Hepatocyte (in vitro differentiated cells): ENCODE results near the gene EVI5L. TPM values are rescaled to one million over a fixed set of nuclear protein-coding genes. Genes with fewer than 3 reads are reported as not detected.

Source experiments
- DNase-seq: peaks from one replicate; pipeline ENCODE4 v3.0.0-alpha.2; 2016; ENCODE audit warnings: low spot score
- H2AFZ ChIP-seq: fragments of 200-600 bp; sonication (generic); 2 replicates; pipeline ENCODE4 v1.6.0; 2016; ENCODE audit warnings: antibody characterized with exemption, mild to moderate bottlenecking
- H3K27ac ChIP-seq: fragments of 200-600 bp; sonication (generic); 2 replicates; pipeline ENCODE4 v1.5.1; 2016; ENCODE audit warnings: mild to moderate bottlenecking
- H3K27me3 ChIP-seq: fragments of 200-600 bp; sonication (generic); 2 replicates; pipeline ENCODE4 v1.6.1; 2016
- H3K36me3 ChIP-seq: fragments of 200-600 bp; sonication (generic); replicated peaks from 2 replicates; pipeline ENCODE4 v1.5.1; 2016; ENCODE audit warnings: low read depth; ENCODE audit not compliant: insufficient read depth
- H3K4me1 ChIP-seq: fragments of 200-600 bp; sonication (generic); 2 replicates; pipeline ENCODE4 v1.5.1; 2016; ENCODE audit warnings: mild to moderate bottlenecking, moderate library complexity; ENCODE audit not compliant: insufficient read depth
- H3K4me2 ChIP-seq: fragments of 200-600 bp; sonication (generic); 2 replicates; pipeline ENCODE4 v1.6.0; 2016
- H3K4me3 ChIP-seq: fragments of 200-600 bp; sonication (generic); 2 replicates; pipeline ENCODE4 v1.5.1; 2016; ENCODE audit warnings: mild to moderate bottlenecking
- H3K79me2 ChIP-seq: fragments of 200-600 bp; sonication (generic); 2 replicates; pipeline ENCODE4 v1.6.0; 2017; ENCODE audit warnings: mild to moderate bottlenecking
- H3K9me2 ChIP-seq: fragments of 200-600 bp; sonication (generic); replicated peaks from 2 replicates; pipeline ENCODE4 v1.6.0; 2017; ENCODE audit warnings: mild to moderate bottlenecking; ENCODE audit not compliant: insufficient read depth
- H3K9me3 ChIP-seq: fragments of 200-600 bp; sonication (generic); 2 replicates; pipeline ENCODE4 v1.5.1; 2016; ENCODE audit warnings: low read depth, mild to moderate bottlenecking
- H4K20me1 ChIP-seq: fragments of 200-600 bp; sonication (generic); 2 replicates; pipeline ENCODE4 v1.6.0; 2016; ENCODE audit warnings: mild to moderate bottlenecking; ENCODE audit not compliant: insufficient read depth, poor library complexity, severe bottlenecking
- EZH2 ChIP-seq: fragments of 200-600 bp; sonication (generic); IDR thresholded peaks from 2 replicates; pipeline ENCODE4 v1.6.1; 2016; ENCODE audit warnings: antibody characterized with exemption, mild to moderate bottlenecking, borderline replicate concordance
- EZH2phosphoT487 ChIP-seq: fragments of 200-600 bp; sonication (generic); IDR thresholded peaks from one replicate; pipeline ENCODE4 v1.6.1; 2018; ENCODE audit warnings: antibody characterized with exemption, mild to moderate bottlenecking, low read depth, moderate library complexity; ENCODE audit not compliant: unreplicated experiment, severe bottlenecking
- WGBS: methylation state at CpG from one replicate; pipeline ENCODE4 v1.1.6; 2016; ENCODE audit warnings: low lambda C conversion rate; ENCODE audit errors: missing lambda C conversion rate; 5-methylcytosine and 5-hydroxymethylcytosine counted together
- polyA plus RNA-seq: library from polyadenylated mRNA; unstranded; fragments of >200 nt; fragmentation: Nextera tagmentation; extraction: Ambion mirVana; gene quantifications from 2 replicates; pipeline ENCODE4 v1.2.1, GENCODE V29; 2016
- total RNA-seq: library from RNA; depleted of rRNA; stranded (reverse); fragments of >200 nt; gene quantifications from 2 replicates; pipeline ENCODE4 v1.2.3, GENCODE V29; 2014
- TF ChIP-seq, protein P1 (sequence below): fragments of 200-600 bp; sonication (generic); IDR thresholded peaks from 2 replicates; pipeline ENCODE4 v1.5.1; 2016; ENCODE audit warnings: antibody characterized with exemption, mild to moderate bottlenecking; ENCODE audit not compliant: poor library complexity

Gene EVI5L
- total and polyA plus RNA-seq, 2 experiments from 2014 or later = 10.7 to 11.5 TPM

DNA sequence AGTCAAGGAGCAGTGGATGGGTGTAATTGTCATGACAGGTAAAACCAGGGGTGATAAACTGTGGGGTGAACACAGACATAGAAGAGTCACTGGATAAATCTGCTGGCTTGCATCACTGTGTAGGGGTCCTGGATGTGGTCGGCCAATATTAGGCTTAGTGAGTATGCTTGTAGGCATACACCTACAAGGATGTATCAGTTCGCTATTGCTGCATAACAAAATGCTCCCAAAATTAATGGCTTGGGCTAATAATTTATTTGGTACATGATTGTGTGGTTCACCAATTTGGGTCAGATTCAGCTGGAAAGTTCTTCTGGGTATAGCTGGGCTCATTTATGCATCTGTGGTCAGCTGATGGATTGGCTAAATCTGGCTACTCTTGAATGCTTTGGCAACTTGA, 11.2 kb upstream of the EVI5L start:
- H4K20me1 ChIP-seq = no peaks in the 10 kb centered on the region
- H3K79me2 ChIP-seq = no peaks in the 10 kb centered on the region
- H3K4me1 ChIP-seq = no peaks in the 10 kb centered on the region
- H3K27ac ChIP-seq = no peak overlapping the region
- H2AFZ ChIP-seq = no peak overlapping the region
- no peaks in the 10 kb centered on the region for H3K9me3 ChIP-seq
- H3K27me3 ChIP-seq = peaks cover 4% of the 10 kb centered on the region
- WGBS = 45% methylated on average over 2 of the region's 2 CpGs
- TF ChIP-seq EZH2 (no peak), EZH2phosphoT487 (no peak)
- TF ChIP-seq, protein P1, sequence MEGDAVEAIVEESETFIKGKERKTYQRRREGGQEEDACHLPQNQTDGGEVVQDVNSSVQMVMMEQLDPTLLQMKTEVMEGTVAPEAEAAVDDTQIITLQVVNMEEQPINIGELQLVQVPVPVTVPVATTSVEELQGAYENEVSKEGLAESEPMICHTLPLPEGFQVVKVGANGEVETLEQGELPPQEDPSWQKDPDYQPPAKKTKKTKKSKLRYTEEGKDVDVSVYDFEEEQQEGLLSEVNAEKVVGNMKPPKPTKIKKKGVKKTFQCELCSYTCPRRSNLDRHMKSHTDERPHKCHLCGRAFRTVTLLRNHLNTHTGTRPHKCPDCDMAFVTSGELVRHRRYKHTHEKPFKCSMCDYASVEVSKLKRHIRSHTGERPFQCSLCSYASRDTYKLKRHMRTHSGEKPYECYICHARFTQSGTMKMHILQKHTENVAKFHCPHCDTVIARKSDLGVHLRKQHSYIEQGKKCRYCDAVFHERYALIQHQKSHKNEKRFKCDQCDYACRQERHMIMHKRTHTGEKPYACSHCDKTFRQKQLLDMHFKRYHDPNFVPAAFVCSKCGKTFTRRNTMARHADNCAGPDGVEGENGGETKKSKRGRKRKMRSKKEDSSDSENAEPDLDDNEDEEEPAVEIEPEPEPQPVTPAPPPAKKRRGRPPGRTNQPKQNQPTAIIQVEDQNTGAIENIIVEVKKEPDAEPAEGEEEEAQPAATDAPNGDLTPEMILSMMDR = no peak
- no peak overlapping the region for H3K4me3 ChIP-seq
- no peaks in the 10 kb centered on the region for H3K9me2 ChIP-seq
- DNase-seq = no peak
- no peak overlapping the region for H3K4me2 ChIP-seq
- no peaks in the 10 kb centered on the region for H3K36me3 ChIP-seq

DNA sequence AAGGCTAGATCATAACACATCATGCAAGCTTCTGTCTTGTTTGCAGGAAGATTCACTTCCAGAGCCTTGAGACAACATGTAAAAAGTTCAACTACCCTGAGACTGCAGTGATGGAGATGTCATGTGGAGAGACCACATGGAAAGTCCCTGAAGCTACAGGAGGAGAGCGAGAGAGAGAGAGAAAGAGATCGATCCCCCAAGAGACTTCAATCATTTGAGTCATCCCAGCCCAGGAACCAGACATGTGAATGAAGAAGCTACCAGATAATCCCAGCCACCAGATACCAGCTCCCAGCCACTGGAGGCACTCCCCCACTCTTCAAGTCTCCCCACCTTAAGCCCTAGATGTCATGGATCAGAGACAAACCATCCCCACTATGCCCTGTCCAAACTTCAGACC, 10.7 kb upstream of the EVI5L start:
- H3K4me3 ChIP-seq = no peak overlapping the region
- H3K36me3 ChIP-seq = no peaks in the 10 kb centered on the region
- H4K20me1 ChIP-seq = no peaks in the 10 kb centered on the region
- no peaks in the 10 kb centered on the region for H3K9me2 ChIP-seq
- no peak for DNase-seq
- no peak overlapping the region for H2AFZ ChIP-seq
- H3K4me2 ChIP-seq = no peak overlapping the region
- no peaks in the 10 kb centered on the region for H3K4me1 ChIP-seq
- TF ChIP-seq EZH2 (no peak), EZH2phosphoT487 (no peak)
- TF ChIP-seq, protein P1 = no peak
- no peak overlapping the region for H3K27ac ChIP-seq
- H3K27me3 ChIP-seq = peaks cover 4% of the 10 kb centered on the region
- H3K9me3 ChIP-seq = no peaks in the 10 kb centered on the region
- H3K79me2 ChIP-seq = no peaks in the 10 kb centered on the region
- WGBS = 90% methylated on average over 2 of the region's 2 CpGs

DNA sequence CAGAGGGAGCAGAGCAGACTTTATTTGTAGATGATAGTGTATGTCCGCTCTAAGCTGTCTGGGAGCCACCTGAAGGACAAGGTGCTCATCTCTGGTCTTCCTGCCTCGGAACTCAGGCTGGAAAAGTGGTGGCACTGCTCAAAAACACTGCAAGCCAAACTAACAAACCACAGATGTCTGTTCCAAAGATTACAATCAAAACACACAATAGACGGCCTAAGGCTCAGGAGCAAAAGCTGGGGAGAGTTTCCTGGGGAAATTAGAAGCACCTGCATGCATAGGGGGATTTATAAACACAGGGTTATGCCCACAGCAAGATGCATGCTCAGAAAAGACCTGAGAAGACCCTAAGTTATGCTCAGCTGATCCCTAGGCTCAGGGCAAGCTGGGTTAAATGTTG, 9.4 kb upstream of the EVI5L start:
- Histone ChIP-seq H3K9me2 (no peaks in the 10 kb centered on the region), H3K4me3 (no peak overlapping the region), H2AFZ (no peak overlapping the region), H4K20me1 (no peaks in the 10 kb centered on the region), H3K27ac (no peak overlapping the region), H3K27me3 (peaks cover 4% of the 10 kb centered on the region), H3K79me2 (no peaks in the 10 kb centered on the region), H3K4me2 (no peak overlapping the region), H3K4me1 (no peaks in the 10 kb centered on the region), H3K36me3 (no peaks in the 10 kb centered on the region), H3K9me3 (no peaks in the 10 kb centered on the region)
- WGBS = 36% methylated on average over 3 of the region's 3 CpGs
- TF ChIP-seq EZH2 (no peak), EZH2phosphoT487 (no peak)
- TF ChIP-seq, protein P1 = no peak
- no peak for DNase-seq

DNA sequence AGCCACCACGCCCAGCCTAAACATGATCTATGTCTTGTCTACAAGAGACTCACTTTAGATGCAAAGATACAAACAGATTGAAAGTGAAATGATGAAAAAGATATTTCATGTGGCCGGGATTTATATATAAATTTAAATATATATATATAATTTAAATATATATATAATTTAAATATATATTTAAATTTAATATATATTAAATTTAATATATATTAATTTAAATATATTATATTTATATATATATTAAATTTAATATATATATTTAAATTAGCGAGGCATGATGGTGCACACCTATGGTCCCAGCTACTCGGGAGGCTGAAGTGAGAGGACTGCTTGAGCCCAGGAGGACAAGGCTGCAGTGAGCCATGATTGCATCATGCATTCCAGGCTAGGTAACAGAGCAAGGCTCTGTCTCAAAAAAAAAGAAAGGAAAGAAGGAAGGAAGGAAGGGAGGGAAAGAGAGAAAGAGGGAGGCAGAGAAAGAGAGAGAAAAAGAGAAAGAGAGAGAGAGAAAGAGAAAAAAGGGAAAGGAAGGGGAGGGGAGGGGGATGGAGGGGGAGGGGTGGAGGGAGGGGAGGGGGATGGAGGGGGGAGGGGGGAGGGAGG, 7.0 kb upstream of the EVI5L start:
- Histone ChIP-seq H3K9me3 (no peaks in the 10 kb centered on the region), H3K79me2 (no peaks in the 10 kb centered on the region), H3K4me3 (no peak overlapping the region), H3K4me2 (no peak overlapping the region), H3K27me3 (peaks cover 4% of the 10 kb centered on the region), H3K4me1 (no peaks in the 10 kb centered on the region), H2AFZ (no peak overlapping the region), H3K27ac (no peak overlapping the region), H3K36me3 (no peaks in the 10 kb centered on the region), H3K9me2 (no peaks in the 10 kb centered on the region), H4K20me1 (no peaks in the 10 kb centered on the region)
- no peak for DNase-seq
- 99% methylated on average over 4 of the region's 4 CpGs for WGBS
- TF ChIP-seq, protein P1 = no peak
- TF ChIP-seq EZH2 (no peak), EZH2phosphoT487 (no peak)
